Choroid plexus epithelial cell (primary cell): Measurements from ENCODE around the gene KIAA0753.

ENCODE experiments used
- DNase-seq: peaks from one replicate; pipeline ENCODE4 v3.0.0-alpha.2; 2010; ENCODE audit warnings: low read depth
- H3K4me3 ChIP-seq: 2 replicates; pipeline ENCODE4 v1.5.1; 2011; ENCODE audit warnings: low read depth, mild to moderate bottlenecking, control low read depth, low read length, moderate library complexity
- CTCF ChIP-seq: conservative IDR thresholded peaks from 2 replicates; pipeline ENCODE4 v1.5.1; 2011; ENCODE audit warnings: low read depth, mild to moderate bottlenecking, control low read depth, inconsistent platforms, low read length, moderate library complexity

The KIAA0753 gene

GRCh38 chr17:6530324-6530920 is 110.1 kb downstream of the KIAA0753 start:
- DNase-seq, result no peak
- H3K4me3 ChIP-seq, result no peak overlapping the region
- TF ChIP-seq CTCF, result no peak

- no peak overlapping the region for H3K4me3 ChIP-seq
- DNase-seq, result no peak
- TF ChIP-seq CTCF, result no peak
Observed at GRCh38 chr17:6528557-6528956, 112.0 kb downstream of the KIAA0753 start.
